ENCODE data around the gene KLHL26.

KLHL26 gene

GRCh38 chr19:18646535-18647370 is 9.9 kb downstream of the KLHL26 start:
- DNase-seq (ENCODE audit: low read depth in 2 of 2): no peak

GRCh38 chr19:18647371-18647767 is 10.5 kb downstream of the KLHL26 start:
- no peak for DNase-seq (ENCODE audit: low read depth in 2 of 2)

- no peak for DNase-seq (ENCODE audit: low read depth in 2 of 2)
These were observed 11.0 kb downstream of the KLHL26 start for GRCh38 chr19:18647807-18648206.

- DNase-seq (ENCODE audit: low read depth in 2 of 2): no peak
These were observed 12.1 kb downstream of the KLHL26 start for GRCh38 chr19:18648973-18649315.

- no peak for DNase-seq (ENCODE audit: low read depth in 2 of 2)
These were observed 12.7 kb downstream of the KLHL26 start for GRCh38 chr19:18649371-18650020.

- DNase-seq (ENCODE audit: low read depth in 2 of 2): no peak
These were observed 13.2 kb downstream of the KLHL26 start for GRCh38 chr19:18650021-18650390.

- no peak for DNase-seq (ENCODE audit: low read depth in 2 of 2)
These were observed 13.7 kb downstream of the KLHL26 start for GRCh38 chr19:18650468-18651041.

GRCh38 chr19:18651300-18651699 is 14.5 kb downstream of the KLHL26 start:
- no peak for DNase-seq (ENCODE audit: low read depth in 2 of 2)

GRCh38 chr19:18651733-18652132 is 14.9 kb downstream of the KLHL26 start:
- no peak for DNase-seq (ENCODE audit: low read depth in 2 of 2)

- DNase-seq (ENCODE audit: low read depth in 2 of 2): no peak
These were observed 17.0 kb downstream of the KLHL26 start for GRCh38 chr19:18653853-18654252.

- DNase-seq (ENCODE audit: low read depth in 2 of 2): no peak
These were observed 17.6 kb downstream of the KLHL26 start for GRCh38 chr19:18654469-18654868.

GRCh38 chr19:18655173-18655844 is 18.5 kb downstream of the KLHL26 start:
- no peak for DNase-seq (ENCODE audit: low read depth in 2 of 2)

GRCh38 chr19:18656337-18657086 is 19.7 kb downstream of the KLHL26 start:
- no peak for DNase-seq (ENCODE audit: low read depth in 2 of 2)

GRCh38 chr19:18657590-18658365 is 20.9 kb downstream of the KLHL26 start:
- DNase-seq (ENCODE audit: low read depth in 2 of 2): no peak

GRCh38 chr19:18658366-18658855 is 21.6 kb downstream of the KLHL26 start:
- no peak for DNase-seq (ENCODE audit: low read depth in 2 of 2)

GRCh38 chr19:18659281-18660050 is 22.6 kb downstream of the KLHL26 start:
- DNase-seq (ENCODE audit: low read depth in 2 of 2): no peak

- no peak for DNase-seq (ENCODE audit: low read depth in 2 of 2)
These were observed 23.5 kb downstream of the KLHL26 start for GRCh38 chr19:18660051-18660910.

- no peak for DNase-seq (ENCODE audit: low read depth in 2 of 2)
These were observed 24.3 kb downstream of the KLHL26 start for GRCh38 chr19:18660939-18661670.

Data from stimulated activated CD8-positive, alpha-beta memory T cell treated with anti-CD3 and anti-CD28 coated beads, Interleukin-2, amount 100 ng/mL, for 1 hour (primary cell).